ENCODE measurements around the gene HPCA. TPM values are rescaled to one million over a fixed set of nuclear protein-coding genes. Genes with fewer than 3 reads are reported as not detected.

HPCA gene
- total RNA-seq, 1 donor from 2014 or later, result not detected

GRCh38 chr1:32868085-32868484 is 18.2 kb upstream of the HPCA start:
- H3K27ac ChIP-seq (ENCODE audit: low read depth, low read length), result no peak overlapping the region
- no peaks in the 10 kb centered on the region for H3K79me2 ChIP-seq (ENCODE audit: insufficient read depth, low read length)
- Mint-ChIP-seq H3K36me3 (ENCODE audit: low read depth, unreplicated experiment) (peaks cover 24% of the 10 kb centered on the region), H3K4me3 (ENCODE audit: unreplicated experiment) (no peak overlapping the region), H3K9me3 (ENCODE audit: unreplicated experiment) (no peaks in the 10 kb centered on the region), H3K4me1 (ENCODE audit: low read depth, unreplicated experiment) (no peaks in the 10 kb centered on the region), H3K27me3 (ENCODE audit: low read depth, unreplicated experiment) (peaks cover 42% of the 10 kb centered on the region), H3K27ac (ENCODE audit: unreplicated experiment) (no peak overlapping the region)
- no peak overlapping the region for H3K4me2 ChIP-seq (ENCODE audit: low read length)
- FAIRE-seq (no peak), DNase-seq (ENCODE audit: low read depth) (no peak)
- no peak overlapping the region for H3K9ac ChIP-seq (ENCODE audit: low read length)
- H2AFZ ChIP-seq (ENCODE audit: low read depth, low read length), result no peak overlapping the region
- no peak overlapping the region for H3K4me3 ChIP-seq (ENCODE audit: insufficient read depth, low read depth, low read length)
- no peaks in the 10 kb centered on the region for H3K36me3 ChIP-seq (ENCODE audit: insufficient read depth, low read length)
- TF ChIP-seq EZH2 (IDR thresholded peaks at IDR 0.05; ENCODE audit: insufficient read depth, low read length), result no peak
- TF ChIP-seq CTCF (IDR thresholded peaks at IDR 0.05; ENCODE audit: insufficient read depth, low read depth, low read length), result no peak
- H4K20me1 ChIP-seq (ENCODE audit: insufficient read depth, low read length), result peaks cover 5% of the 10 kb centered on the region
- peaks cover 5% of the 10 kb centered on the region for H3K27me3 ChIP-seq (ENCODE audit: insufficient read depth, low read length)
- H3K4me1 ChIP-seq (ENCODE audit: insufficient read depth, low read length), result peaks cover 5% of the 10 kb centered on the region
- no peaks in the 10 kb centered on the region for H3K9me3 ChIP-seq (ENCODE audit: insufficient read depth, low read depth, low read length)

DNA sequence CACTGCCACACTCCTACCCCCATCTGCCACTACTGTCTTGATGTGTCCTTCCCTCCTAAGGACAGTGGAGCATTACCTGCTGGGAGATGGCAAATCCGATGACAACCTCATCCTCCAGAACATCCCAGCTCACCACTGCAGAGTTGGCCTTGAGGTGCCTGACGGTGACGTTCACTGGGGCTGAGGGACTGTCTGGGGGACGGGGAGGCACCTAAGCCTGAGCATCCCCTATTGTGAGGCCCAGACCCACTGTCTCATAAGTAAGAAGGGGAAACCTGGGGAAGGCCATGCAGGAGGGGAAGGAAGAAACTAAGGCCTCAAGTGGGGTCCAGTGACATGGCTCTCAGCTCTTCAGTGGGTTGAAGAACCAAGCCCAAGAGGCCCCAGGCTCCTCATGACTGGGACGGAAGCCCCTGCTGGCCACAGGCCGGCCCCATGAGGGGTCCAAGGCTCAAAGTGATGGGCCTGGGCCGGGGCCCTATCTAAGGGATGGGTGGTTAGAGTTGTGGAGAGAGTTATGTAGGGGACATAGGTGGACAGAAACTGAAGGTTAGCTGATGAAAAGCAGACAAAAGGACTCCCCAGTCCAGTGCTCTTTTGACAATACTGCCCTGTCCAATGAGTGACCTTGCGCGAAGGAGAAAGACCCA is 17.4 kb upstream of the HPCA start:
- DNase-seq (ENCODE audit: low read depth) (no peak), FAIRE-seq (no peak)
- peaks cover 19% of the 10 kb centered on the region for H3K36me3 Mint-ChIP-seq (ENCODE audit: low read depth, unreplicated experiment)
- H3K4me3 ChIP-seq (ENCODE audit: insufficient read depth, low read depth, low read length), result no peak overlapping the region
- peak overlapping the region; percentile 73 for H3K4me3 Mint-ChIP-seq (ENCODE audit: unreplicated experiment)
- no peaks in the 10 kb centered on the region for H3K36me3 ChIP-seq (ENCODE audit: insufficient read depth, low read length)
- no peak overlapping the region for H2AFZ ChIP-seq (ENCODE audit: low read depth, low read length)
- no peaks in the 10 kb centered on the region for H3K79me2 ChIP-seq (ENCODE audit: insufficient read depth, low read length)
- H3K9ac ChIP-seq (ENCODE audit: low read length), result no peak overlapping the region
- TF ChIP-seq EZH2 (IDR thresholded peaks at IDR 0.05; ENCODE audit: insufficient read depth, low read length), result no peak
- TF ChIP-seq CTCF (IDR thresholded peaks at IDR 0.05; ENCODE audit: insufficient read depth, low read depth, low read length), result no peak
- no peak overlapping the region for H3K27ac Mint-ChIP-seq (ENCODE audit: unreplicated experiment)
- no peaks in the 10 kb centered on the region for H3K9me3 ChIP-seq (ENCODE audit: insufficient read depth, low read depth, low read length)
- H3K4me1 Mint-ChIP-seq (ENCODE audit: low read depth, unreplicated experiment), result no peaks in the 10 kb centered on the region
- no peak overlapping the region for H3K4me2 ChIP-seq (ENCODE audit: low read length)
- H3K27ac ChIP-seq (ENCODE audit: low read depth, low read length), result no peak overlapping the region
- H3K27me3 ChIP-seq (ENCODE audit: insufficient read depth, low read length), result peaks cover 5% of the 10 kb centered on the region
- peaks cover 5% of the 10 kb centered on the region for H3K4me1 ChIP-seq (ENCODE audit: insufficient read depth, low read length)
- peaks cover 5% of the 10 kb centered on the region for H4K20me1 ChIP-seq (ENCODE audit: insufficient read depth, low read length)
- peaks cover 46% of the 10 kb centered on the region for H3K27me3 Mint-ChIP-seq (ENCODE audit: low read depth, unreplicated experiment)
- no peaks in the 10 kb centered on the region for H3K9me3 Mint-ChIP-seq (ENCODE audit: unreplicated experiment)

DNA sequence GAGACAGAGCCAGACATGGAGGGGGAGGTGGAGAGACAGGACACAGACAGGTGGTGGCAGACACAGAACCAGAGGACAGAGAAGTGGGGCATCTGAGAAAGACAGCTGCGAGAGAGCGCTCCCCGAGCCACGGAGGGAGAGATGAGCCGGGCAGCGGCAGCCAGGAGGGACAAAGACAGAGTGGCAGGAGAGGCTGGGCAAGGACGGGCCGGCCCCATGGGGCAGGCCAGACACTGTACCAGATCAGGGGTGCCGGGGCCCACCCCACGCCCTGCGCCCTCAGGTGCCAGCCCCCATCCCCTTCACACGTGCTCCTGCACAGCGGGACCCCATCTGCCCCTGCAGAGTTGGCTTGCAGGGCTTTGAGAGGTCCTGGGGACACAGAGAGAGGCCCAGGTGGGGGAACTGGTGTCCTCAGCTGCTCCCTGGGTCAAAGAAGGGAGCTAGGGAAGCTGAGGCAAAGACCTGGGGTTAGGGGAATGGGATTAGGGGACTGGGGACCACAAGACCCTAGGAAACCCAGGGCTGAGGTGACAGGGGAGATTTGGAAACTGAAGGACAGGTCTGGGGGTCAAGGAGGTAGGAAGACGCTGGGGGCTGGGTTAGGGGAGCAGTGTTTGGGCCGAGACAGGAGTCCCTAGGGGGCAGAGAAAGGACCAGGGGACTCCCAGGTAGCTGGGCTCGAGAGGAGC is 16.2 kb upstream of the HPCA start:
- no peak overlapping the region for H2AFZ ChIP-seq (ENCODE audit: low read depth, low read length)
- no peaks in the 10 kb centered on the region for H3K4me1 Mint-ChIP-seq (ENCODE audit: low read depth, unreplicated experiment)
- no peak overlapping the region for H3K27ac Mint-ChIP-seq (ENCODE audit: unreplicated experiment)
- no peak overlapping the region for H3K27ac ChIP-seq (ENCODE audit: low read depth, low read length)
- peak overlapping the region; percentile 80 for H3K4me2 ChIP-seq (ENCODE audit: low read length)
- no peak for DNase-seq (ENCODE audit: low read depth)
- H3K9ac ChIP-seq (ENCODE audit: low read length), result peak overlapping the region; percentile 31
- H4K20me1 ChIP-seq (ENCODE audit: insufficient read depth, low read length), result peaks cover 5% of the 10 kb centered on the region
- H3K9me3 Mint-ChIP-seq (ENCODE audit: unreplicated experiment), result no peaks in the 10 kb centered on the region
- H3K27me3 ChIP-seq (ENCODE audit: insufficient read depth, low read length), result peaks cover 5% of the 10 kb centered on the region
- no peaks in the 10 kb centered on the region for H3K36me3 ChIP-seq (ENCODE audit: insufficient read depth, low read length)
- no peaks in the 10 kb centered on the region for H3K79me2 ChIP-seq (ENCODE audit: insufficient read depth, low read length)
- H3K4me3 Mint-ChIP-seq (ENCODE audit: unreplicated experiment), result peak overlapping the region; percentile 73
- peaks cover 5% of the 10 kb centered on the region for H3K4me1 ChIP-seq (ENCODE audit: insufficient read depth, low read length)
- H3K36me3 Mint-ChIP-seq (ENCODE audit: low read depth, unreplicated experiment), result peaks cover 10% of the 10 kb centered on the region
- H3K9me3 ChIP-seq (ENCODE audit: insufficient read depth, low read depth, low read length), result no peaks in the 10 kb centered on the region
- H3K4me3 ChIP-seq (ENCODE audit: insufficient read depth, low read depth, low read length), result peak overlapping the region; percentile 14
- no peak for FAIRE-seq
- H3K27me3 Mint-ChIP-seq (ENCODE audit: low read depth, unreplicated experiment), result peaks cover 52% of the 10 kb centered on the region
- TF ChIP-seq CTCF (IDR thresholded peaks at IDR 0.05; ENCODE audit: insufficient read depth, low read depth, low read length) (no peak), EZH2 (IDR thresholded peaks at IDR 0.05; ENCODE audit: insufficient read depth, low read length) (no peak)
